Activated naive CD8-positive, alpha-beta T cell (primary cell): ENCODE measurements around the gene UNC45B.
"Not testable (repeated sequence)": the region's sequence is repeated elsewhere in the genome, so short reads cannot be mapped to it uniquely, and the experiment has no call there.

ENCODE experiments used
- H3K27ac Mint-ChIP-seq: one replicate; pipeline ENCODE4 v1.8.0; 2021; ENCODE audit warnings: mixed read lengths
- H3K27me3 Mint-ChIP-seq: one replicate; pipeline ENCODE4 v1.8.0; 2021; ENCODE audit warnings: mixed read lengths
- H3K36me3 Mint-ChIP-seq: one replicate; pipeline ENCODE4 v1.8.0; 2021; ENCODE audit warnings: mixed read lengths
- H3K4me1 Mint-ChIP-seq: one replicate; pipeline ENCODE4 v1.8.0; 2021; ENCODE audit warnings: low read depth, mixed read lengths
- H3K4me3 Mint-ChIP-seq: one replicate; pipeline ENCODE4 v1.8.0; 2021; ENCODE audit warnings: mild to moderate bottlenecking, mixed read lengths
- H3K9me3 Mint-ChIP-seq: one replicate; pipeline ENCODE4 v1.8.0; 2021; ENCODE audit warnings: low read depth, mixed read lengths

Gene UNC45B

GRCh38 chr17:35210741-35211140 lies 63.1 kb downstream of the UNC45B start:
- Mint-ChIP-seq H3K36me3 (peaks cover 2% of the 10 kb centered on the region), H3K9me3 (peaks cover 4% of the 10 kb centered on the region), H3K27me3 (no peaks in the 10 kb centered on the region), H3K4me3 (peak overlapping the region; percentile 27), H3K27ac (peak overlapping the region; percentile 28), H3K4me1 (peaks cover 73% of the 10 kb centered on the region)

GRCh38 chr17:35212668-35213067 lies 65.1 kb downstream of the UNC45B start:
- H3K27ac Mint-ChIP-seq, result peak overlapping the region; percentile 92
- H3K27me3 Mint-ChIP-seq, result no peaks in the 10 kb centered on the region
- no peaks in the 10 kb centered on the region for H3K36me3 Mint-ChIP-seq
- H3K4me1 Mint-ChIP-seq, result peaks cover 81% of the 10 kb centered on the region
- peak overlapping the region; percentile 75 for H3K4me3 Mint-ChIP-seq
- peaks cover 4% of the 10 kb centered on the region for H3K9me3 Mint-ChIP-seq

- Mint-ChIP-seq H3K9me3 (peaks cover 4% of the 10 kb centered on the region), H3K27me3 (no peaks in the 10 kb centered on the region), H3K27ac (peak overlapping the region; percentile 92), H3K4me3 (peak overlapping the region; percentile 75), H3K4me1 (peaks cover 85% of the 10 kb centered on the region), H3K36me3 (no peaks in the 10 kb centered on the region)
These were observed 65.9 kb downstream of the UNC45B start for GRCh38 chr17:35213412-35213940.

GRCh38 chr17:35214192-35214591 lies 66.6 kb downstream of the UNC45B start:
- peak overlapping the region; percentile 92 for H3K27ac Mint-ChIP-seq
- H3K9me3 Mint-ChIP-seq, result peaks cover 4% of the 10 kb centered on the region
- no peaks in the 10 kb centered on the region for H3K27me3 Mint-ChIP-seq
- H3K36me3 Mint-ChIP-seq, result no peaks in the 10 kb centered on the region
- peaks cover 89% of the 10 kb centered on the region for H3K4me1 Mint-ChIP-seq
- H3K4me3 Mint-ChIP-seq, result peak overlapping the region; percentile 75

- Mint-ChIP-seq H3K27me3 (no peaks in the 10 kb centered on the region), H3K4me1 (peaks cover 89% of the 10 kb centered on the region), H3K27ac (peak overlapping the region; percentile 92), H3K9me3 (peaks cover 4% of the 10 kb centered on the region), H3K4me3 (peak overlapping the region; percentile 75), H3K36me3 (no peaks in the 10 kb centered on the region)
These were observed 67.1 kb downstream of the UNC45B start for GRCh38 chr17:35214631-35215273.

- peak overlapping the region; percentile 18 for H3K4me3 Mint-ChIP-seq
- peaks cover 5% of the 10 kb centered on the region for H3K36me3 Mint-ChIP-seq
- H3K4me1 Mint-ChIP-seq, result peaks cover 91% of the 10 kb centered on the region
- H3K27me3 Mint-ChIP-seq, result no peaks in the 10 kb centered on the region
- H3K9me3 Mint-ChIP-seq, result peaks cover 4% of the 10 kb centered on the region
- H3K27ac Mint-ChIP-seq, result peak overlapping the region; percentile 76
These were observed 69.5 kb downstream of the UNC45B start for GRCh38 chr17:35217107-35217506.

GRCh38 chr17:35218915-35219314 lies 71.3 kb downstream of the UNC45B start:
- Mint-ChIP-seq H3K9me3 (peaks cover 8% of the 10 kb centered on the region), H3K4me3 (peak overlapping the region; percentile 70), H3K36me3 (peaks cover 9% of the 10 kb centered on the region), H3K4me1 (peaks cover 78% of the 10 kb centered on the region), H3K27me3 (no peaks in the 10 kb centered on the region), H3K27ac (peak overlapping the region; percentile 92)

- Mint-ChIP-seq H3K9me3 (peaks cover 11% of the 10 kb centered on the region), H3K4me3 (no peak overlapping the region), H3K27me3 (no peaks in the 10 kb centered on the region), H3K27ac (no peak overlapping the region), H3K36me3 (peaks cover 22% of the 10 kb centered on the region), H3K4me1 (peaks cover 58% of the 10 kb centered on the region)
These were observed 74.8 kb downstream of the UNC45B start for GRCh38 chr17:35222452-35222851.

- Mint-ChIP-seq H3K36me3 (peaks cover 24% of the 10 kb centered on the region), H3K4me1 (peaks cover 53% of the 10 kb centered on the region), H3K9me3 (peaks cover 11% of the 10 kb centered on the region), H3K27ac (no peak overlapping the region), H3K27me3 (no peaks in the 10 kb centered on the region), H3K4me3 (no peak overlapping the region)
These were observed 76.8 kb downstream of the UNC45B start for GRCh38 chr17:35224436-35224835.

GRCh38 chr17:35227546-35227945 lies 79.9 kb downstream of the UNC45B start:
- H3K36me3 Mint-ChIP-seq, result peaks cover 27% of the 10 kb centered on the region
- no peaks in the 10 kb centered on the region for H3K27me3 Mint-ChIP-seq
- no peak overlapping the region for H3K4me3 Mint-ChIP-seq
- peaks cover 10% of the 10 kb centered on the region for H3K9me3 Mint-ChIP-seq
- no peak overlapping the region for H3K27ac Mint-ChIP-seq
- peaks cover 52% of the 10 kb centered on the region for H3K4me1 Mint-ChIP-seq

GRCh38 chr17:35229638-35230037 lies 82.0 kb downstream of the UNC45B start:
- no peak overlapping the region for H3K27ac Mint-ChIP-seq
- no peaks in the 10 kb centered on the region for H3K27me3 Mint-ChIP-seq
- peaks cover 63% of the 10 kb centered on the region for H3K4me1 Mint-ChIP-seq
- H3K4me3 Mint-ChIP-seq, result no peak overlapping the region
- no peaks in the 10 kb centered on the region for H3K9me3 Mint-ChIP-seq
- peaks cover 20% of the 10 kb centered on the region for H3K36me3 Mint-ChIP-seq

- not testable (repeated sequence) for H3K9me3 Mint-ChIP-seq, H3K4me3 Mint-ChIP-seq, H3K27me3 Mint-ChIP-seq
- Mint-ChIP-seq H3K27ac (peak overlapping the region; percentile 67), H3K4me1 (peaks cover 90% of the 10 kb centered on the region), H3K36me3 (peaks cover 11% of the 10 kb centered on the region)
These were observed 86.7 kb downstream of the UNC45B start for GRCh38 chr17:35234315-35234714.

GRCh38 chr17:35235289-35235688 lies 87.7 kb downstream of the UNC45B start:
- Mint-ChIP-seq H3K9me3 (no peaks in the 10 kb centered on the region), H3K27me3 (no peaks in the 10 kb centered on the region), H3K4me1 (peaks cover 92% of the 10 kb centered on the region), H3K27ac (peak overlapping the region; percentile 89), H3K36me3 (peaks cover 8% of the 10 kb centered on the region), H3K4me3 (peak overlapping the region; percentile 30)

GRCh38 chr17:35235917-35236316 lies 88.3 kb downstream of the UNC45B start:
- Mint-ChIP-seq H3K4me1 (peaks cover 90% of the 10 kb centered on the region), H3K27ac (peak overlapping the region; percentile 89), H3K4me3 (peak overlapping the region; percentile 8), H3K36me3 (peaks cover 3% of the 10 kb centered on the region), H3K9me3 (no peaks in the 10 kb centered on the region), H3K27me3 (no peaks in the 10 kb centered on the region)

GRCh38 chr17:35236821-35237220 lies 89.2 kb downstream of the UNC45B start:
- Mint-ChIP-seq H3K9me3 (no peaks in the 10 kb centered on the region), H3K4me3 (no peak overlapping the region), H3K27me3 (no peaks in the 10 kb centered on the region), H3K27ac (peak overlapping the region; percentile 89), H3K4me1 (peaks cover 90% of the 10 kb centered on the region), H3K36me3 (peaks cover 5% of the 10 kb centered on the region)

GRCh38 chr17:35238821-35239220 lies 91.2 kb downstream of the UNC45B start:
- H3K27ac Mint-ChIP-seq, result peak overlapping the region; percentile 89
- peaks cover 78% of the 10 kb centered on the region for H3K4me1 Mint-ChIP-seq
- no peaks in the 10 kb centered on the region for H3K27me3 Mint-ChIP-seq
- H3K4me3 Mint-ChIP-seq, result peak overlapping the region; percentile 98
- peaks cover 5% of the 10 kb centered on the region for H3K36me3 Mint-ChIP-seq
- no peaks in the 10 kb centered on the region for H3K9me3 Mint-ChIP-seq
